GM12872 (cell line): ENCODE measurements around the gene ATP2B2.

ENCODE experiments used
- CTCF ChIP-seq: IDR thresholded peaks from 3 replicates; pipeline ENCODE4 v1.5.1; 2011; ENCODE audit warnings: low read depth, mild to moderate bottlenecking, low read length, moderate library complexity; ENCODE audit not compliant: insufficient read depth

Gene ATP2B2

GRCh38 chr3:10322352-10322710 is 183.1 kb downstream of the ATP2B2 start:
- TF ChIP-seq CTCF, result peak; percentile 56; the same call in 2 of the 3 replicates

GRCh38 chr3:10321630-10322351 is 183.6 kb downstream of the ATP2B2 start:
- TF ChIP-seq CTCF, result no peak

GRCh38 chr3:10320320-10320677 is 185.1 kb downstream of the ATP2B2 start:
- TF ChIP-seq CTCF, result no peak

GRCh38 chr3:10319804-10320203 is 185.6 kb downstream of the ATP2B2 start:
- no peak for TF ChIP-seq CTCF

- TF ChIP-seq CTCF, result no peak
Measured at GRCh38 chr3:10319251-10319650, 186.1 kb downstream of the ATP2B2 start.

GRCh38 chr3:10317961-10318350 is 187.4 kb downstream of the ATP2B2 start:
- no peak for TF ChIP-seq CTCF

- no peak for TF ChIP-seq CTCF
Measured at GRCh38 chr3:10317311-10317960, 187.9 kb downstream of the ATP2B2 start.
